Mammary epithelial cell (primary cell): ENCODE results near the gene BRME1.

Experiments used
- EZH2 ChIP-seq: IDR thresholded peaks from 2 replicates; pipeline ENCODE4 v1.6.1; 2012; ENCODE audit warnings: low read length, inconsistent platforms, borderline replicate concordance
- TF ChIP-seq, protein P1 (sequence below), 2 donors: IDR thresholded peaks in 1 of 2; conservative IDR thresholded peaks in 1 of 2; 2 replicates each; pipeline ENCODE4 v1.5.1; 2011 to 2012; ENCODE audit warnings: inconsistent platforms in 2 of 2, low read length in 2 of 2, mild to moderate bottlenecking in 2 of 2, control low read depth in 1 of 2, low read depth in 1 of 2; ENCODE audit not compliant: insufficient read depth in 1 of 2; ENCODE audit errors: extremely low read depth in 1 of 2

DNA sequence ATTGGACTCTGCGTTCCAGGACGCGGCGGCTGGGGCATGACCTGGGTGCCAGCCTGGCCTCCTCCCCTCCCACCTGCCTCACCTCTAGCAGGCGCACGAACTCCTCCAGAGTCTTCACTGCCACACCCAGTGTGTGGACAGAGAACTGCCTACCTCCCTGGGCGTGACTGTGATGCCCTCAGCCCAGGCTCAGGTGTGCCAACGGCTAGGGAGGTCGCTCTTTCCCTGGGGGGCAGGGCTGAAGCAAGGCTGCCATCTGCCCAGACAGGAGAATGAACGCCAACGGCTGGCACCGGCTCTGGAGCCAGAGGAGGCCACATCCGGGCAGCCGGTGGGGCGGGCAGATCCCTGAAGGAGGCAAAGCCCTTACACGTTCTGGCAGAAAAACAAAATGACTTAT lies 17.6 kb downstream of the BRME1 start:
- TF ChIP-seq, protein P1, sequence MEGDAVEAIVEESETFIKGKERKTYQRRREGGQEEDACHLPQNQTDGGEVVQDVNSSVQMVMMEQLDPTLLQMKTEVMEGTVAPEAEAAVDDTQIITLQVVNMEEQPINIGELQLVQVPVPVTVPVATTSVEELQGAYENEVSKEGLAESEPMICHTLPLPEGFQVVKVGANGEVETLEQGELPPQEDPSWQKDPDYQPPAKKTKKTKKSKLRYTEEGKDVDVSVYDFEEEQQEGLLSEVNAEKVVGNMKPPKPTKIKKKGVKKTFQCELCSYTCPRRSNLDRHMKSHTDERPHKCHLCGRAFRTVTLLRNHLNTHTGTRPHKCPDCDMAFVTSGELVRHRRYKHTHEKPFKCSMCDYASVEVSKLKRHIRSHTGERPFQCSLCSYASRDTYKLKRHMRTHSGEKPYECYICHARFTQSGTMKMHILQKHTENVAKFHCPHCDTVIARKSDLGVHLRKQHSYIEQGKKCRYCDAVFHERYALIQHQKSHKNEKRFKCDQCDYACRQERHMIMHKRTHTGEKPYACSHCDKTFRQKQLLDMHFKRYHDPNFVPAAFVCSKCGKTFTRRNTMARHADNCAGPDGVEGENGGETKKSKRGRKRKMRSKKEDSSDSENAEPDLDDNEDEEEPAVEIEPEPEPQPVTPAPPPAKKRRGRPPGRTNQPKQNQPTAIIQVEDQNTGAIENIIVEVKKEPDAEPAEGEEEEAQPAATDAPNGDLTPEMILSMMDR (conservative IDR thresholded peaks at IDR 0.05 in 1 of 2, IDR thresholded peaks at IDR 0.05 in 1 of 2; ENCODE audit: extremely low read depth in 1 of 2, insufficient read depth in 1 of 2, low read depth in 1 of 2, low read length in 2 of 2): peak; percentile 7 to 46
- no peak for TF ChIP-seq EZH2
